ENCODE measurements around the gene MYOZ3.

The MYOZ3 gene

GRCh38 chr5:150661086-150661485, at the start of gene MYOZ3:
MYOZ3 (plus strand) TSS chr5:150661251; CDS start chr5:150662942, 1,691 bp downstream.
- no peaks in the 10 kb centered on the region for H3K9me3 ChIP-seq (ENCODE audit: control insufficient read depth in 2 of 2, low read length in 2 of 2)
- peaks cover 8 to 11% of the 10 kb centered on the region in 2 donors for H3K4me1 ChIP-seq (ENCODE audit: control insufficient read depth in 2 of 2, insufficient read depth in 2 of 2, low read length in 2 of 2)
- peaks cover 4% of the 10 kb centered on the region in 2 donors for H3K27me3 ChIP-seq (ENCODE audit: control insufficient read depth in 2 of 2, insufficient read depth in 2 of 2, low read length in 2 of 2)
- no peak within 1 kb of the TSS for H3K9ac ChIP-seq (ENCODE audit: low read depth in 1 of 2, low read length in 2 of 2)
- H3K4me3 ChIP-seq (ENCODE audit: low read length in 2 of 2), result no peak within 1 kb of the TSS
- H3K36me3 ChIP-seq (ENCODE audit: control insufficient read depth in 2 of 2, insufficient read depth in 2 of 2, low read length in 2 of 2), result no peaks in the 10 kb centered on the region
- no peak within 1 kb of the TSS for H3K27ac ChIP-seq (ENCODE audit: low read depth in 2 of 2, low read length in 2 of 2)

- Histone ChIP-seq H3K9me3 (ENCODE audit: control insufficient read depth in 2 of 2, low read length in 2 of 2) (no peaks in the 10 kb centered on the region), H3K9ac (ENCODE audit: low read depth in 1 of 2, low read length in 2 of 2) (no peak overlapping the region), H3K4me1 (ENCODE audit: control insufficient read depth in 2 of 2, insufficient read depth in 2 of 2, low read length in 2 of 2) (peaks cover 62 to 65% of the 10 kb centered on the region in 2 donors), H3K27ac (ENCODE audit: low read depth in 2 of 2, low read length in 2 of 2) (peak overlapping the region; percentile 70 to 76), H3K4me3 (ENCODE audit: low read length in 2 of 2) (peak overlapping the region in 1 of 2 donors; percentile 28), H3K36me3 (ENCODE audit: control insufficient read depth in 2 of 2, insufficient read depth in 2 of 2, low read length in 2 of 2) (no peaks in the 10 kb centered on the region), H3K27me3 (ENCODE audit: control insufficient read depth in 2 of 2, insufficient read depth in 2 of 2, low read length in 2 of 2) (no peaks in the 10 kb centered on the region)
Measured at GRCh38 chr5:150612405-150612804, 48.6 kb upstream of the MYOZ3 start.

GRCh38 chr5:150612905-150613670, 48.0 kb upstream of the MYOZ3 start:
- Histone ChIP-seq H3K27ac (ENCODE audit: low read depth in 2 of 2, low read length in 2 of 2) (peak overlapping the region; percentile 29 to 76), H3K4me1 (ENCODE audit: control insufficient read depth in 2 of 2, insufficient read depth in 2 of 2, low read length in 2 of 2) (peaks cover 62 to 65% of the 10 kb centered on the region in 2 donors), H3K4me3 (ENCODE audit: low read length in 2 of 2) (no peak overlapping the region), H3K27me3 (ENCODE audit: control insufficient read depth in 2 of 2, insufficient read depth in 2 of 2, low read length in 2 of 2) (no peaks in the 10 kb centered on the region), H3K9ac (ENCODE audit: low read depth in 1 of 2, low read length in 2 of 2) (peak overlapping the region in 1 of 2 donors; percentile 5), H3K9me3 (ENCODE audit: control insufficient read depth in 2 of 2, low read length in 2 of 2) (no peaks in the 10 kb centered on the region), H3K36me3 (ENCODE audit: control insufficient read depth in 2 of 2, insufficient read depth in 2 of 2, low read length in 2 of 2) (no peaks in the 10 kb centered on the region)

GRCh38 chr5:150613991-150614660, 46.9 kb upstream of the MYOZ3 start:
- Histone ChIP-seq H3K36me3 (ENCODE audit: control insufficient read depth in 2 of 2, insufficient read depth in 2 of 2, low read length in 2 of 2) (no peaks in the 10 kb centered on the region), H3K27me3 (ENCODE audit: control insufficient read depth in 2 of 2, insufficient read depth in 2 of 2, low read length in 2 of 2) (no peaks in the 10 kb centered on the region), H3K9me3 (ENCODE audit: control insufficient read depth in 2 of 2, low read length in 2 of 2) (no peaks in the 10 kb centered on the region), H3K27ac (ENCODE audit: low read depth in 2 of 2, low read length in 2 of 2) (peak overlapping the region in 1 of 2 donors; percentile 19), H3K4me1 (ENCODE audit: control insufficient read depth in 2 of 2, insufficient read depth in 2 of 2, low read length in 2 of 2) (peaks cover 62 to 65% of the 10 kb centered on the region in 2 donors), H3K4me3 (ENCODE audit: low read length in 2 of 2) (no peak overlapping the region), H3K9ac (ENCODE audit: low read depth in 1 of 2, low read length in 2 of 2) (peak overlapping the region in 1 of 2 donors; percentile 5)

- Histone ChIP-seq H3K27ac (ENCODE audit: low read depth in 2 of 2, low read length in 2 of 2) (peak overlapping the region in 1 of 2 donors; percentile 38), H3K27me3 (ENCODE audit: control insufficient read depth in 2 of 2, insufficient read depth in 2 of 2, low read length in 2 of 2) (no peaks in the 10 kb centered on the region), H3K4me3 (ENCODE audit: low read length in 2 of 2) (no peak overlapping the region), H3K9ac (ENCODE audit: low read depth in 1 of 2, low read length in 2 of 2) (no peak overlapping the region), H3K4me1 (ENCODE audit: control insufficient read depth in 2 of 2, insufficient read depth in 2 of 2, low read length in 2 of 2) (peaks cover 63 to 65% of the 10 kb centered on the region in 2 donors), H3K9me3 (ENCODE audit: control insufficient read depth in 2 of 2, low read length in 2 of 2) (no peaks in the 10 kb centered on the region), H3K36me3 (ENCODE audit: control insufficient read depth in 2 of 2, insufficient read depth in 2 of 2, low read length in 2 of 2) (no peaks in the 10 kb centered on the region)
Measured at GRCh38 chr5:150614661-150615060, 46.4 kb upstream of the MYOZ3 start.

- no peak overlapping the region for H3K9ac ChIP-seq (ENCODE audit: low read depth in 1 of 2, low read length in 2 of 2)
Measured at GRCh38 chr5:150615141-150615699, 45.8 kb upstream of the MYOZ3 start.

GRCh38 chr5:150616024-150616470, 45.0 kb upstream of the MYOZ3 start:
- peak overlapping the region; percentile 57 to 65 for H3K27ac ChIP-seq (ENCODE audit: low read depth in 2 of 2, low read length in 2 of 2)
- H3K4me3 ChIP-seq (ENCODE audit: low read length in 2 of 2), result peak overlapping the region in 1 of 2 donors; percentile 23
- peaks cover 53 to 54% of the 10 kb centered on the region in 2 donors for H3K4me1 ChIP-seq (ENCODE audit: control insufficient read depth in 2 of 2, insufficient read depth in 2 of 2, low read length in 2 of 2)
- no peaks in the 10 kb centered on the region for H3K9me3 ChIP-seq (ENCODE audit: control insufficient read depth in 2 of 2, low read length in 2 of 2)
- H3K9ac ChIP-seq (ENCODE audit: low read depth in 1 of 2, low read length in 2 of 2), result peak overlapping the region in 1 of 2 donors; percentile 15
- H3K27me3 ChIP-seq (ENCODE audit: control insufficient read depth in 2 of 2, insufficient read depth in 2 of 2, low read length in 2 of 2), result no peaks in the 10 kb centered on the region
- H3K36me3 ChIP-seq (ENCODE audit: control insufficient read depth in 2 of 2, insufficient read depth in 2 of 2, low read length in 2 of 2), result peaks cover 0 to 3% of the 10 kb centered on the region in 2 donors

More at GRCh38 chr5:150615141-150615699, 45.8 kb upstream of the MYOZ3 start:
- Histone ChIP-seq H3K27ac (ENCODE audit: low read depth in 2 of 2, low read length in 2 of 2) (peak overlapping the region; percentile 59 to 65), H3K27me3 (ENCODE audit: control insufficient read depth in 2 of 2, insufficient read depth in 2 of 2, low read length in 2 of 2) (no peaks in the 10 kb centered on the region), H3K36me3 (ENCODE audit: control insufficient read depth in 2 of 2, insufficient read depth in 2 of 2, low read length in 2 of 2) (no peaks in the 10 kb centered on the region), H3K9me3 (ENCODE audit: control insufficient read depth in 2 of 2, low read length in 2 of 2) (no peaks in the 10 kb centered on the region), H3K4me1 (ENCODE audit: control insufficient read depth in 2 of 2, insufficient read depth in 2 of 2, low read length in 2 of 2) (peaks cover 59 to 60% of the 10 kb centered on the region in 2 donors), H3K4me3 (ENCODE audit: low read length in 2 of 2) (peak overlapping the region in 1 of 2 donors; percentile 23)

- Histone ChIP-seq H3K9me3 (ENCODE audit: control insufficient read depth in 2 of 2, low read length in 2 of 2) (no peaks in the 10 kb centered on the region), H3K36me3 (ENCODE audit: control insufficient read depth in 2 of 2, insufficient read depth in 2 of 2, low read length in 2 of 2) (peaks cover 0 to 3% of the 10 kb centered on the region in 2 donors), H3K4me1 (ENCODE audit: control insufficient read depth in 2 of 2, insufficient read depth in 2 of 2, low read length in 2 of 2) (peaks cover 49% of the 10 kb centered on the region in 2 donors), H3K27me3 (ENCODE audit: control insufficient read depth in 2 of 2, insufficient read depth in 2 of 2, low read length in 2 of 2) (no peaks in the 10 kb centered on the region), H3K4me3 (ENCODE audit: low read length in 2 of 2) (no peak overlapping the region), H3K9ac (ENCODE audit: low read depth in 1 of 2, low read length in 2 of 2) (peak overlapping the region in 1 of 2 donors; percentile 15), H3K27ac (ENCODE audit: low read depth in 2 of 2, low read length in 2 of 2) (peak overlapping the region; percentile 57 to 65)
Measured at GRCh38 chr5:150616506-150616905, 44.5 kb upstream of the MYOZ3 start.

GRCh38 chr5:150618163-150618562, 42.9 kb upstream of the MYOZ3 start:
- H3K4me1 ChIP-seq (ENCODE audit: control insufficient read depth in 2 of 2, insufficient read depth in 2 of 2, low read length in 2 of 2), result peaks cover 35 to 36% of the 10 kb centered on the region in 2 donors
- no peak overlapping the region for H3K9ac ChIP-seq (ENCODE audit: low read depth in 1 of 2, low read length in 2 of 2)

More at GRCh38 chr5:150618163-150618562, 42.9 kb upstream of the MYOZ3 start:
- Histone ChIP-seq H3K9me3 (ENCODE audit: control insufficient read depth in 2 of 2, low read length in 2 of 2) (no peaks in the 10 kb centered on the region), H3K27me3 (ENCODE audit: control insufficient read depth in 2 of 2, insufficient read depth in 2 of 2, low read length in 2 of 2) (no peaks in the 10 kb centered on the region), H3K27ac (ENCODE audit: low read depth in 2 of 2, low read length in 2 of 2) (no peak overlapping the region), H3K36me3 (ENCODE audit: control insufficient read depth in 2 of 2, insufficient read depth in 2 of 2, low read length in 2 of 2) (peaks cover 0 to 3% of the 10 kb centered on the region in 2 donors), H3K4me3 (ENCODE audit: low read length in 2 of 2) (no peak overlapping the region)

All from mucosa of rectum (tissue), 2 donors.